T-helper 17 cell (primary cell): ENCODE data around the gene EMC7. TPM values are rescaled to one million over a fixed set of nuclear protein-coding genes. Genes with fewer than 3 reads are reported as not detected.
A peak's percentile ranks its signal among the peaks of the same experiment; 100 is the strongest.

Source experiments
- ATAC-seq: fragments of 150-1000 bp; cut with Tn5 transposase; 2 replicates; pipeline ENCODE4 v1.10.0; 2021; ENCODE audit warnings: mild to moderate bottlenecking, moderate library complexity
- DNase-seq, 3 donors: peaks; one replicate each; pipeline versions ENCODE4 v3.0.0 to v3.0.0-alpha.2; 2020 to 2021
- H3K9me3 ChIP-seq: one replicate; pipeline ENCODE4 v1.7.0; 2013; ENCODE audit warnings: low read length, mild to moderate bottlenecking; ENCODE audit not compliant: control insufficient read depth, poor library complexity, severe bottlenecking
- H3K27ac Mint-ChIP-seq: one replicate; pipeline ENCODE4 v1.8.0; 2022; ENCODE audit warnings: mild to moderate bottlenecking, moderate library complexity, mixed read lengths
- H3K27me3 Mint-ChIP-seq: one replicate; pipeline ENCODE4 v1.8.0; 2022; ENCODE audit warnings: mixed read lengths
- H3K36me3 Mint-ChIP-seq: one replicate; pipeline ENCODE4 v1.8.0; 2022; ENCODE audit warnings: low read depth, mixed read lengths
- H3K4me1 Mint-ChIP-seq: one replicate; pipeline ENCODE4 v1.8.0; 2022; ENCODE audit warnings: mild to moderate bottlenecking, mixed read lengths
- H3K4me3 Mint-ChIP-seq: one replicate; pipeline ENCODE4 v1.8.0; 2022; ENCODE audit warnings: mild to moderate bottlenecking, moderate library complexity, mixed read lengths
- total RNA-seq, 4 donors: library from RNA in 2 of 4; stranded (reverse) in 2 of 4; gene quantifications; one replicate each; pipeline ENCODE4 v1.2.3 and lab custom pipeline; 2022 to 2026

EMC7 gene
- total RNA-seq, 2 donors from 2014 or later, result 43.0 to 50.4 TPM

GRCh38 chr15:34043813-34044212 lies 57.8 kb downstream of the EMC7 start:
- no peaks in the 10 kb centered on the region for H3K9me3 ChIP-seq
- H3K27me3 Mint-ChIP-seq, result no peaks in the 10 kb centered on the region
- H3K4me1 Mint-ChIP-seq, result peaks cover 6% of the 10 kb centered on the region
- H3K36me3 Mint-ChIP-seq, result no peaks in the 10 kb centered on the region
- no peak overlapping the region for H3K4me3 Mint-ChIP-seq
- no peak overlapping the region for H3K27ac Mint-ChIP-seq
- DNase-seq (no peak), ATAC-seq (no peak)

- no peak overlapping the region for H3K27ac Mint-ChIP-seq
- no peaks in the 10 kb centered on the region for H3K27me3 Mint-ChIP-seq
- no peaks in the 10 kb centered on the region for H3K9me3 ChIP-seq
- peaks cover 6% of the 10 kb centered on the region for H3K4me1 Mint-ChIP-seq
- no peaks in the 10 kb centered on the region for H3K36me3 Mint-ChIP-seq
- no peak overlapping the region for H3K4me3 Mint-ChIP-seq
- ATAC-seq (no peak), DNase-seq (no peak)
Observed at GRCh38 chr15:34043391-34043790, 58.3 kb downstream of the EMC7 start.

- ATAC-seq, result no peak
- Mint-ChIP-seq H3K4me1 (peaks cover 11% of the 10 kb centered on the region), H3K4me3 (peak overlapping the region; percentile 92), H3K36me3 (no peaks in the 10 kb centered on the region), H3K27ac (peak overlapping the region; percentile 86), H3K27me3 (no peaks in the 10 kb centered on the region)
- no peak for DNase-seq
- H3K9me3 ChIP-seq, result no peaks in the 10 kb centered on the region
Observed at GRCh38 chr15:34039790-34040113, 61.9 kb downstream of the EMC7 start.

DNA sequence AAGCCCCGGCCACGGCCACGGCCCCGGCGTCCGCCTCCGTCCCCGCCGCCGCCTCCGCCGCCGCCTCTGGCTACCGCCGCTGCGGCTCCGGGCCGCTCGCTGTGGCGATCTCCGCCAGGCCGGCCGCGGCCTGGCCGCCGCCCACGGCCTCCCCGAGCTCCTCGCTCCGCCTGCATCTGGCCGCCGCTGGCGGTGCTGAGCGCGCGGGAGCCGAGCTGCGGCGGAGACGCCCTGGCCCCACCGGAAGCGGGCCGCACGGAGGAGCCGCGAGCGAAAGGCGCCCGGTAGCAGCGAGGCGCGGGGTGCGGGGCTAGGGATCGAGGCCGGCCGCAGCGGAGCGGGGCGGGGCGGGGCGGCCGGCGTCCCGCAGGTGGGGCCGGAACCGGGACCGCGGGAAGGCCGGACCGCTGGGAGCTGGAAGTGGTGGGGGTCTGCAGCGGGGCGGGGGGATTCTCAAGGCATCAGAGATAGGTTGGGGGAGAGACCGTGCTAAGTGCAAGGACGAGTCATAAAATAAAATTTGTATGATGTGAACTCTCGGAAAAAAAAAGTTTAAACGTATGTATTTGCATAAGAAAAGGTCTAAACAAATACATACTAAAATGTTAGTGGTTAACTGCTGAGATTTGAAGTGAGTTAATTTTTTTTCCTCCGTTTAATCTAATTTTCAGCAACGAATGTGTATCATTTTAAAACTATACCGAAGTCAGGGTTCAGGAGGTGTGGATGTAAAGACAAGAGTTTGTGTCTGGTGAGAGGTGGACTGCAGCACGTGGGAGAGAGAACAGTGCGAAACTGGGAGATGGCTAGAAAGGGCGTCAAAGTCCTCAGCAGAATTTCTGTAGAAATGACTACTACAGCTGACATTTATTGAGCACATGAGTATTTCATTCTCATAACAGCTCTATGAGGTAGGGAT lies 62.5 kb downstream of the EMC7 start, which contains the start of gene AVEN:
TSS of gene AVEN (minus strand) at position 334 of the 919 bp plus-strand sequence. CDS start at position 176, 158 bp downstream.
- DNase-seq (peak; percentile 32 to 52 (median 37)), ATAC-seq (peak; percentile 72)
- Mint-ChIP-seq H3K4me1 (peaks cover 11% of the 10 kb centered on the region), H3K27me3 (no peaks in the 10 kb centered on the region), H3K36me3 (no peaks in the 10 kb centered on the region), H3K4me3 (peak within 1 kb of the TSS; percentile 92), H3K27ac (peak within 1 kb of the TSS; percentile 86)
- H3K9me3 ChIP-seq, result no peaks in the 10 kb centered on the region

DNA sequence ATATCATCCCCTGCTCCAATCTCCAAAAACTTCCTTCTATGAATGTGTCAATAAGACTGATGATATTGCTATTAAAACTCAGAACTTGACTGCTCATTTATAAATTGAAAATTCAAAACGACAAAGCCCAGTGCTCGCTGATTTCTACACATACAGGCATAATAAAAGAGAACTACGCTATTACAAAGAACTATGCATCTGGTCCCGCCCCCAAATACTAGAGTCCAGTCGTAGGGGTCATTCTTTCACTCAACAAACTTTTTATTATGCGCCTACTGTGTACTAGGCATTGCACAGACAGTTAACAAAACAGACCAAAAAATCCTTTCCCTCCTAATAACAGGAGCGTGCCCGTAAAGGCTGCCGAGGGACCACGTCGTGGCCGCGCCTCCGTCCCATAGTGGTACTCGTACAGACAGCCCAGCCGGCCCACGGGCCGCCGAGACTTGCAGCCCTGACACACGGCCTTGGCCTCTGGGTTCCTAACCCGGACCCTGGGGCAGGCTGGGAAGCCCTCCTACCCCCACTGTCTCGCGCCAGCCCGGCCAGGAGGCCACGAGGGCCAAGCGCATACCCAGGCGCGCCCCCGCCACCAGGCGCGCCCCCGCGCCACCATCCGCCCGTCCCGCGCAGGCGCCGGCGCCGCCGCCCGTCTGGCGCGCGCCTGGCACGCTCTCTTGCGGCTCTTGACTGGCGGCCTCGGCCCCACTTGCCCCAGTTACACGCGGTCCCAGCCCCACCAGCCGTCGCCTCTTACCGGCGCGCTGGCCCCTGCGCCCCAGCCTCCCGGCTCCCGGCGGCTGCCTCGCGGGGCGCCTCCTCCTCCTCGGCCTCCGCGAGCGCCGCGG lies 63.4 kb downstream of the EMC7 start:
- peak; percentile 90 for ATAC-seq
- Mint-ChIP-seq H3K36me3 (no peaks in the 10 kb centered on the region), H3K27ac (peak overlapping the region; percentile 75), H3K27me3 (no peaks in the 10 kb centered on the region), H3K4me1 (peaks cover 11% of the 10 kb centered on the region), H3K4me3 (peak overlapping the region; percentile 92)
- DNase-seq, result peak; percentile 50 to 67 (median 61)
- H3K9me3 ChIP-seq, result no peaks in the 10 kb centered on the region

Other genes with a start within 250 kb of the EMC7 start
- gene CHRM5, start 133.4 kb downstream of the EMC7 start, total RNA-seq, result not detected
- gene AVEN, start 62.7 kb downstream of the EMC7 start, total RNA-seq, result 1 to 10 TPM; 7.0 to 8.9 TPM
- 1 to 10 TPM; 2.8 to 3.3 TPM for gene PGBD4, start 221 bp upstream of the EMC7 start, total RNA-seq
- 10 to 100 TPM; 23.8 to 26.2 TPM for gene KATNBL1, start 108.2 kb upstream of the EMC7 start, total RNA-seq
- gene EMC4, start 123.2 kb upstream of the EMC7 start, total RNA-seq, result 10 to 100 TPM; 70.8 to 83.8 TPM
- 10 to 100 TPM; 57.9 to 69.2 TPM for gene SLC12A6, start 235.9 kb upstream of the EMC7 start, total RNA-seq
- 10 to 100 TPM; 40.8 to 52.8 TPM for gene NOP10, start 241.3 kb upstream of the EMC7 start, total RNA-seq
- gene NUTM1, start 241.5 kb upstream of the EMC7 start, total RNA-seq, result not detected